Measurements from ENCODE around the gene ALDH2. TPM values are rescaled to one million over a fixed set of nuclear protein-coding genes. Genes with fewer than 3 reads are reported as not detected.

ALDH2 gene
- total RNA-seq, 3 donors from 2014 or later = 293 to 382 (median 304) TPM

- H3K4me1 ChIP-seq (ENCODE audit: low read depth) = no peaks in the 10 kb centered on the region
- intact Hi-C loops (cut with DNase I, micrococcal nuclease) = no loop called here
- no peak for TF ChIP-seq CTCF (IDR thresholded peaks at IDR 0.05)
- no peak overlapping the region for H3K4me3 ChIP-seq
- no peak for ATAC-seq
- H3K36me3 ChIP-seq (ENCODE audit: low read depth) = peaks cover 1% of the 10 kb centered on the region
- no peaks in the 10 kb centered on the region for H3K9me3 ChIP-seq
- no peak for DNase-seq
Measured at GRCh38 chr12:111864913-111865312, 98.2 kb downstream of the ALDH2 start.

Small RNA genes lying within 50 kb of the gene (microRNA-seq; reads per million reads assigned to microRNA genes)
- 1.4 reads per million for gene MIR6761

Other genes starting within 250 kb of the ALDH2 start
- gene ATXN2, start 167.6 kb upstream of the ALDH2 start, total RNA-seq = 10 to 100 TPM; 49.9 to 82.5 (median 55.4) TPM
- 10 to 100 TPM; 17.3 to 26.1 (median 22.3) TPM for gene BRAP, start 81.0 kb upstream of the ALDH2 start, total RNA-seq
- 10 to 100 TPM; 36.5 to 55.8 (median 37.9) TPM for gene ACAD10, start 80.9 kb upstream of the ALDH2 start, total RNA-seq
- gene MAPKAPK5, start 75.3 kb downstream of the ALDH2 start, total RNA-seq = 10 to 100 TPM; 64.0 to 86.3 (median 82.0) TPM
- 10 to 100 TPM; 11.2 to 12.5 (median 11.4) TPM for gene TMEM116, start 246.2 kb downstream of the ALDH2 start, total RNA-seq
- 100 to 1,000 TPM; 108 to 112 (median 109) TPM for gene ERP29, start 246.5 kb downstream of the ALDH2 start, total RNA-seq